Upper lobe of left lung (tissue), 4 donors: ENCODE results near the gene SMAP2.

Experiments used
- CTCF ChIP-seq, 6 experiments: fragments of 450-650 bp in 4 of 6; fragments of 200-600 bp in 2 of 6; sonication (generic) in 2 of 6; IDR thresholded peaks; one replicate each; pipeline ENCODE4 v1.5.1; 2016 to 2019; ENCODE audit warnings: antibody characterized with exemption in 6 of 6
- POLR2AphosphoS5 ChIP-seq, 2 donors: sonication (generic); formaldehyde crosslinking; IDR thresholded peaks; one replicate each; pipeline ENCODE4 v1.5.1; 2017; ENCODE audit warnings: antibody characterized with exemption in 2 of 2

DNA sequence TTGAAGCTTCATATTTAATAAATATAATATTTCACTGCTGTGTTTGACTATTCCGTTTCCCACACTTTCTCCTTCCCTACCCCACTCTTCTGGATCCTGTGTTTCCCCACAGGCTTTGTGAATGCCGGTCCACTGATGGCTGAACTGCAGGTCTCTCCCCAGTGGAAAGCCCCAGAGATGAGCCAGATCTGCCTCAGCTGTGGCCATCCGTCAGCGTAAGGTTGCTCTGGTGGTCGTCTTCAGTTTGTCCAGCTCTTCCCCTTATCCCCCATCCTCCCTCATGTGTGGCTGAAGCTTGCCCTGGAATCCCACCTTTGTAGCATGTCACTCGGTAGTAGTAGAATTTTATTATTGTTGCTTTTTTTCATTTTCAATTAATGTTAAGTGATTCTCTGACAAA lies 11.4 kb downstream of the SMAP2 start:
- TF ChIP-seq CTCF (IDR thresholded peaks at IDR 0.05) (no peak), POLR2AphosphoS5 (IDR thresholded peaks at IDR 0.05) (no peak)
